ENCODE results near the gene RNF123. TPM values are rescaled to one million over a fixed set of nuclear protein-coding genes. Genes with fewer than 3 reads are reported as not detected.

Gene RNF123

Small RNAs within 50 kb of the gene (small RNA-seq; reads per million reads assigned to genes)
- gene AMIGO3 (not detected), gene COX6CP14 (not detected)

Data from skeletal muscle satellite cell (primary cell).